ENCODE results near the gene GNG12. TPM values are rescaled to one million over a fixed set of nuclear protein-coding genes. Genes with fewer than 3 reads are reported as not detected.

The GNG12 gene
- total RNA-seq, 1 donor from 2014 or later: 0.05 TPM

- intact Hi-C loops (cut with micrococcal nuclease): no loop called here
- no peak overlapping the region for H3K4me3 Mint-ChIP-seq
- no peaks in the 10 kb centered on the region for H3K36me3 Mint-ChIP-seq (ENCODE audit: low read depth)
- H3K27ac Mint-ChIP-seq: no peak overlapping the region
- peaks cover 10% of the 10 kb centered on the region for H3K27me3 Mint-ChIP-seq
- no peak for DNase-seq
- H3K4me1 Mint-ChIP-seq: peaks cover 7% of the 10 kb centered on the region
- H3K9me3 Mint-ChIP-seq: no peaks in the 10 kb centered on the region
Measured at GRCh38 chr1:67713057-67713846, 120.0 kb downstream of the GNG12 start.

- Mint-ChIP-seq H3K27ac (no peak overlapping the region), H3K4me3 (no peak overlapping the region), H3K4me1 (peaks cover 7% of the 10 kb centered on the region), H3K27me3 (peaks cover 10% of the 10 kb centered on the region), H3K36me3 (ENCODE audit: low read depth) (no peaks in the 10 kb centered on the region), H3K9me3 (no peaks in the 10 kb centered on the region)
- DNase-seq: no peak
- intact Hi-C loops (cut with micrococcal nuclease): no loop called here
Measured at GRCh38 chr1:67711855-67712212, 121.4 kb downstream of the GNG12 start.

GRCh38 chr1:67711158-67711854 is 122.0 kb downstream of the GNG12 start:
- Mint-ChIP-seq H3K4me3 (no peak overlapping the region), H3K4me1 (peaks cover 7% of the 10 kb centered on the region), H3K27me3 (peaks cover 11% of the 10 kb centered on the region), H3K9me3 (no peaks in the 10 kb centered on the region), H3K36me3 (ENCODE audit: low read depth) (no peaks in the 10 kb centered on the region), H3K27ac (no peak overlapping the region)
- intact Hi-C loops (cut with micrococcal nuclease): no loop called here
- DNase-seq: no peak

DNA sequence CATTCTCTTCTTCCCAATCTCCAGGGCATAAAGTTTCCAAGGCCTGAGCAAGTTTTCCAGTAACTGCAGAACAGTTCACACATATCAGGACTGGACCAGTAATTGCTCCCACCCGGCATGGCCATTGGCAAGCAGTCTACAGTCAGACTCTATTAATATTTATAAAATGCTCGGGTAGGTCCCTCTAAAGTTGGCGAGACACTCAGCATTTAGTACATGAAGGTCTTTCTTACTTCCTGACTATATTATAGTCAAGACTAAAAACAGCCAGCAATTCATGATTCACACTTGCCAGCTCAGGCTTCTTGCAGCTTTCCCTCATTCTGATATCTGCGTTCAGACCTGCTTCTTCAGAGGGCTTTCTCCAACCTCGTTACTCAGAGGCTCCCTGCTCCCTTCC is 122.8 kb downstream of the GNG12 start:
- no peaks in the 10 kb centered on the region for H3K36me3 Mint-ChIP-seq (ENCODE audit: low read depth)
- no peak for DNase-seq
- H3K4me3 Mint-ChIP-seq: no peak overlapping the region
- peaks cover 7% of the 10 kb centered on the region for H3K4me1 Mint-ChIP-seq
- H3K27ac Mint-ChIP-seq: no peak overlapping the region
- intact Hi-C loops (cut with micrococcal nuclease): no loop called here
- H3K9me3 Mint-ChIP-seq: no peaks in the 10 kb centered on the region
- peaks cover 13% of the 10 kb centered on the region for H3K27me3 Mint-ChIP-seq

DNA sequence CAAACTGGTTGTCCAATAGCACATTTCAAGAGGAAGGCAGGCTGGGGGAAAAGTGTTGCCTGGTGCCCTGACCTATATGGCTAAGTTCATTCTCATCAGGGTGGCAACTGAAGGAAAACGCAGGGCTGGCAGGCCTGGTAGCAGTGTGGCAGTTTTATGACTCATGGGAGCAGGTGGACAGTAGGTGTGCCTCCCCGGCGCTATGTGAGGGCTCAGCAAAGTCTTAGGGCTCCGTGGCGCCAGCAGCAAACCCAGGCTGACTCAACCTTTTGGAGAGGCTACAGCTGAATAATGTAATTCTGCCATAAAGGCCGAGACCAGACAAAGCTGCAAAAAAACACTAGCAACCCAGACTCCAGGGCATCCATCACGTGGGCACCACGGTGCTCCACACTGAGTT is 124.7 kb downstream of the GNG12 start:
- intact Hi-C loops (cut with micrococcal nuclease): no loop called here
- no peak overlapping the region for H3K4me3 Mint-ChIP-seq

DNA sequence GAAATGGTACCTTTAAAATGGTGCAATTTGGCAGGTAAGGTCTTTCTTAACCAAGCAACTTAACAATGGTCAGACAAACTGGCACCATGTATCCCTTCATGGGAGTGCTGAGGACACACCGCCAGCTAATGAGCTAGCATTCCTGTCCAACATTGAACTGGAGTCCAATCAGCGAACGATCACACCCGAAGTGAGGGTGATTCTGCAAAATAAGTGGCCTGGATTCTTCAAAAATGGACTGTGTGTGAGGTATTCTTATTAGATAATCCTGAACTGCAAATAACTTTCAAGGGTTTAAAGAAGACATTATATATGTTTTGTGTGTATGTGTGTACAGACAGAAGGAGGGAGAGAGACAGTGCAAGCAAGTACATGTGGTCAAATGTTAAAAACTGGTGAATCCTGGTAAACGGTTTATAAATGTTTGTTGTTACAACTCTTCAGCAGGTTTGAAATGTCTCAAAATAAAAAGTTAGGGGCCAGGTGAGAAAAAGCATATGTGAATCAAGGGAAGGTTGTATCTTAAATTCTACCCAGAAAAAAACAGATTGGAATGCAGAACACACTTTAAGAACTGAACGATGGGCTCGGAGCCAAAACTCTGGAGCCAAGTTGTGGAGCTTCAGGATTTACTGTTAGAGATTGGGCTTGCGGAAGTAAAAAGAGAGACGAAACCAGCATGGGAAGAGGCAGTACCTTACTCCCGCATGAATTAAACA is 127.4 kb downstream of the GNG12 start:
- no peak overlapping the region for H3K4me3 Mint-ChIP-seq
- intact Hi-C loops (cut with micrococcal nuclease): no loop called here
- DNase-seq: no peak
- peaks cover 6% of the 10 kb centered on the region for H3K4me1 Mint-ChIP-seq
- no peaks in the 10 kb centered on the region for H3K9me3 Mint-ChIP-seq
- no peak overlapping the region for H3K27ac Mint-ChIP-seq
- H3K36me3 Mint-ChIP-seq (ENCODE audit: low read depth): no peaks in the 10 kb centered on the region
- peaks cover 11% of the 10 kb centered on the region for H3K27me3 Mint-ChIP-seq

More for the DNA sequence above, 124.7 kb downstream of the GNG12 start:
- Mint-ChIP-seq H3K36me3 (ENCODE audit: low read depth) (no peaks in the 10 kb centered on the region), H3K9me3 (no peaks in the 10 kb centered on the region), H3K27ac (no peak overlapping the region), H3K27me3 (peaks cover 13% of the 10 kb centered on the region), H3K4me1 (peaks cover 7% of the 10 kb centered on the region)
- no peak for DNase-seq

DNA sequence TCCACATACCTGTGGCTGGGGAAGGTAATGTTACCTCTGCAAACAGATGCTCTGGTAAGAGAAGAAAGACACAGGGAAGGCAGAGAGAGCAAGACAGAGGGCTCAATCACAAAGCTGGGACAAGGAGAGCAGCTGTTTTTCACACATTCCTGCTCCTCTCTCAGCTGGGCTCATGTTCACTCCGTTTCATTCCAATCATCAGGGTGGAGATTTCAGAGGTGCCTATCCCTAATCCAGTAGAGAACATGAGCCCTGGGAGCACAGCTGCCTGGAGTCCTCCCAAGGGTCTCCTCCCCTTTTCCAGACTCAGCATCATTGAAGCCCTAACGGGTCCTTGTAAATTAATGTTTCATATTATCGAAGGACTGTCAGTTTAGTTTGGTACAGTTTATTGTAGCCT is 128.9 kb downstream of the GNG12 start:
- peaks cover 8% of the 10 kb centered on the region for H3K27me3 Mint-ChIP-seq
- peaks cover 15% of the 10 kb centered on the region for H3K4me1 Mint-ChIP-seq
- intact Hi-C loops (cut with micrococcal nuclease): no loop called here
- no peak for DNase-seq
- H3K9me3 Mint-ChIP-seq: no peaks in the 10 kb centered on the region
- no peak overlapping the region for H3K27ac Mint-ChIP-seq
- no peaks in the 10 kb centered on the region for H3K36me3 Mint-ChIP-seq (ENCODE audit: low read depth)
- no peak overlapping the region for H3K4me3 Mint-ChIP-seq

DNA sequence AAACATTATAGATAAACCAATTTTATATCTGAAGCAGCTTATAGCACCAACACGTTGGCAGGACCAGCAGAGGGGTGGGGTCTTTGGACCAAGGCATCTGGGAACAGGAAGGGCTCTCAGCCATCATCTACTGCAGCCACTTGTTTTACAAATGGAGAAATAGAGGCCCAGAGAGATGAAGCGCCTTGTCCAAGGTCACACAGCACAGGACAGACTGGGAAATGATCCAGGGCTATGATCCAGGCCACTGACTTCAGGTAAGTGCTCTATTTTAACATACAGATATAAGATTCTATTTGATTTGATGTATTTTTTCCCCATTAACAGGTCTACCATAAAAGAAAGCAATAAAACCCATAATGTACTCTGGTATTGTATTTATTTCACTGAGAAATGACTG is 131.4 kb downstream of the GNG12 start:
- Mint-ChIP-seq H3K27me3 (peaks cover 8% of the 10 kb centered on the region), H3K4me3 (no peak overlapping the region), H3K4me1 (peaks cover 16% of the 10 kb centered on the region), H3K27ac (no peak overlapping the region), H3K9me3 (no peaks in the 10 kb centered on the region), H3K36me3 (ENCODE audit: low read depth) (no peaks in the 10 kb centered on the region)
- intact Hi-C loops (cut with micrococcal nuclease): no loop called here
- DNase-seq: no peak

GRCh38 chr1:67700692-67701410 is 132.4 kb downstream of the GNG12 start:
- intact Hi-C loops (cut with micrococcal nuclease): loop anchor here (1.0 kb wide), 1 partner anchor 17 kb away; no protein-coding TSS in a partner anchor
- H3K4me3 Mint-ChIP-seq: no peak overlapping the region
- peaks cover 3% of the 10 kb centered on the region for H3K27me3 Mint-ChIP-seq
- no peak for DNase-seq
- H3K36me3 Mint-ChIP-seq (ENCODE audit: low read depth): no peaks in the 10 kb centered on the region
- no peaks in the 10 kb centered on the region for H3K9me3 Mint-ChIP-seq
- H3K27ac Mint-ChIP-seq: peak overlapping the region; percentile 66
- peaks cover 16% of the 10 kb centered on the region for H3K4me1 Mint-ChIP-seq

GRCh38 chr1:67700220-67700619 is 133.0 kb downstream of the GNG12 start:
- intact Hi-C loops (cut with micrococcal nuclease): loop anchor here (1.0 kb wide), 1 partner anchor 16 kb away; no protein-coding TSS in a partner anchor
- H3K27me3 Mint-ChIP-seq: peaks cover 2% of the 10 kb centered on the region
- peak overlapping the region; percentile 66 for H3K27ac Mint-ChIP-seq
- H3K36me3 Mint-ChIP-seq (ENCODE audit: low read depth): no peaks in the 10 kb centered on the region
- no peak for DNase-seq
- peaks cover 18% of the 10 kb centered on the region for H3K4me1 Mint-ChIP-seq
- H3K9me3 Mint-ChIP-seq: no peaks in the 10 kb centered on the region
- no peak overlapping the region for H3K4me3 Mint-ChIP-seq

DNA sequence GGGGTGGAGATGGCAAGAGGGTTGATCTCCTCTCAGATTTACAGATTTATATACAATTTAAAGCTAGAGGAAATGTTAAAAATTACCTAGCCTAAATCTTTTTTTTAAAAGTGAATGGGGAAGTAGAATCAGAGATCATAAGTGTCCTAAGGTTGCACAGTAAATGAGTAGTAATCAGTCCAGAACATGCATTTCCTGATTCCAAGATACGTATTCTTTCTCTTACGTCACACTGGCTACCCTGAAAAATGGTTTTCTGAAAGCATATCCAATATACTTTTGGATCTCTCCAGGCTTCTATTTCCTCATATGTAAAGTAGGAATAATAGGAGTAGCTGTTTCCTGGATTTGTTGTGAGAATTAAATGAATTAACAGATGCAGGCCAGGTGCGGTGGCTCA is 136.6 kb downstream of the GNG12 start:
- H3K27ac Mint-ChIP-seq: no peak overlapping the region
- H3K27me3 Mint-ChIP-seq: no peaks in the 10 kb centered on the region
- H3K36me3 Mint-ChIP-seq (ENCODE audit: low read depth): no peaks in the 10 kb centered on the region
- no peak overlapping the region for H3K4me3 Mint-ChIP-seq
- peaks cover 20% of the 10 kb centered on the region for H3K4me1 Mint-ChIP-seq
- H3K9me3 Mint-ChIP-seq: no peaks in the 10 kb centered on the region
- DNase-seq: no peak
- intact Hi-C loops (cut with micrococcal nuclease): no loop called here

DNA sequence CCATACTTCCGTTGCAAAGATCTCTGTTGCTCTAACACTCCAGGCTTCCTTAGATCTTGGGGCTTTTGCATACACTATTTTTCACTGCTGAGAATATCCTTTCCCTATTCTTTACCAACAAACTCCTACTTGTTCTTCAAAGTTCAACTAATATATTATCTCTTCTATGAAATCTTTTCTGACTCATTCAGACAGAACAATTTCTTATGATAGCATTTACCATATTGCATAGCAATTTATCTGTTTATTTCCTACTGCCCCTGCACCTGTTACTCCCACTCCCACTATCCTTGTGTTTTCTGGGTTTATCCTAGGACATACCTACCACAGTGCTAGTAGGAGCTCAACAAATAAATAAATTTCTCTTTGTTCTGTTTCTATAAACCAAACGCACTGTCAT is 137.3 kb downstream of the GNG12 start:
- Mint-ChIP-seq H3K9me3 (no peaks in the 10 kb centered on the region), H3K36me3 (ENCODE audit: low read depth) (no peaks in the 10 kb centered on the region), H3K4me1 (peaks cover 16% of the 10 kb centered on the region), H3K27ac (no peak overlapping the region), H3K4me3 (no peak overlapping the region), H3K27me3 (no peaks in the 10 kb centered on the region)
- intact Hi-C loops (cut with micrococcal nuclease): no loop called here
- no peak for DNase-seq

DNA sequence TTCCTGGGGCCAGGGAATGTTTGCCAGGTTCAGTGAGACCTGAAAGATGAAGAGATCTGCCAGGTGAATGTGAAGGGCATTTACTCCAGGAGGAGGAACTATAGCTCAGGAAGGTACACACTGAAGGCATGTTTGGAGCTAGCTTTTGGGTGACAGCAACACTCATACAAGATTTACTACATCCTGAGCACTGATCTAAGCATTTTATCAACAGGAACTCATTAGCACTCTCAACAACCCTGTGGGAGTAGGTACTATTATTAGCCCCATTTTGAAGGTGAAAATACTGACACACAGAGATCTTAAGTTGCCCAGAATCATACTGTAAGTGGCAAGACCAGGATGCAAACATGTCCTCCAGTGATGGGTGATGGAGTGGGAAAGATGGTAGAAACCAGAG is 141.6 kb downstream of the GNG12 start:
- Mint-ChIP-seq H3K9me3 (no peaks in the 10 kb centered on the region), H3K4me1 (peaks cover 19% of the 10 kb centered on the region), H3K27me3 (no peaks in the 10 kb centered on the region), H3K4me3 (no peak overlapping the region), H3K36me3 (ENCODE audit: low read depth) (peaks cover 26% of the 10 kb centered on the region), H3K27ac (no peak overlapping the region)
- DNase-seq: no peak
- intact Hi-C loops (cut with micrococcal nuclease): no loop called here
